GM18909 (cell line): ENCODE measurements around the gene TNPO3.
"Not testable (repeated sequence)": the region's sequence is repeated elsewhere in the genome, so short reads cannot be mapped to it uniquely, and the experiment has no call there.

Source experiments
- ATAC-seq: cut with Tn5 transposase; IDR thresholded peaks from one replicate; pipeline ENCODE4 v1.9.1; 2021; ENCODE audit warnings: mild to moderate bottlenecking; ENCODE audit not compliant: unreplicated experiment, poor library complexity

The TNPO3 gene

DNA sequence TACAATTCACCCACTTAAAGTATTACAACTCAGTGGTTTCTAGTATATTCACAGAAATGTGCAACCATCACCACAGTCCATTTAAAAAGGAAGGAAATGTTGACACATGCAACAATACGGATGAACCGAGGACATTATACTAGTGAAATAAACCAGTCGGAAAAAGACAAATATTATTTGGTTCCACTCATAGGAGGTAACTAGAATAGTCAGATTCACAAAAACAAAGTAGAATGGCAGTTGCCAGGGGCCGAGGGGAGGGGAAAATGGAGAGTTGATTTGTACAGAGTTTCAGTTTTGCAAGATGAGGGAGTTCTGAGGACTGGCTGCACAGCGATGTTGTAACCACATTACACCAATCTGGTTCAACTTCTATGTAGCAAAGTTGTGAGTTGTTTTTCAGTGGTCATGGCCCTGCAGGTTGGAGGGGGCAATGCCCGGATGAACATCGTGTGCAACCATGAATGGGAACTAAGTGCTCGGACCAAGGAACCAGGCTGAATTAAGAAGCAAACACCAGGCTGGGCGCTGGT is 17.6 kb upstream of the TNPO3 start:
- ATAC-seq: no peak

GRCh38 chr7:129069021-129069420 is 14.1 kb upstream of the TNPO3 start:
- no peak for ATAC-seq

DNA sequence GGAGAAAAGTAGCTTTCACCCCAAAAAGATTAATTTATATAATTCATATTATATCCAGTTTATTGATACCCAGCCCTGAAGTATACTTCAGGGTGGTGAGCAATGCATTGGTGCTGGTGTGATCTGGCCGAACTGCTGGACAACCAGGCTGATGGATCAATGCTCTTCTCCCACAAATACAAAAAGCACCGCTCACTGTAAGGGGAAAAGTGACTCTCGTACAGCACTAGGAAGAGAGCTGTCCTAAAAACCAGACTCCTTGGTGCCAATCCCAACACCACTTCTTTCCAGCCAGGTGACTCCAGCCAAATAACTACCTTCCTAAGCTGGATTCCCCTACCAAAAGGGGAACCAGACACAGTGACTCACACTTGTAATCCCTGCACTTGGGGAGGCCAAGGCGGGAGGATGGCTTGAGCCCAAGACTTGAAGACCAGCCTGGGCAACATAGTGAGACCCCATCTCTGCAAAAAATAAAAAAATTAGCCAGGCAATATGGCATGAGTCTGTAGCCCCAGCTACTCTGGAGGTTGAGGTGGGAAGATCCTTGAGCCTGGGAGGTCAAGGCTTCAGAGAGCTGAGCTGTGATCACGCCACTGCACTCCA is 13.1 kb upstream of the TNPO3 start:
- no peak for ATAC-seq

- not testable (repeated sequence) for ATAC-seq
Observed at GRCh38 chr7:129067132-129067561, 12.2 kb upstream of the TNPO3 start.

- ATAC-seq: no peak
Observed at GRCh38 chr7:129066290-129067131, 11.6 kb upstream of the TNPO3 start.

DNA sequence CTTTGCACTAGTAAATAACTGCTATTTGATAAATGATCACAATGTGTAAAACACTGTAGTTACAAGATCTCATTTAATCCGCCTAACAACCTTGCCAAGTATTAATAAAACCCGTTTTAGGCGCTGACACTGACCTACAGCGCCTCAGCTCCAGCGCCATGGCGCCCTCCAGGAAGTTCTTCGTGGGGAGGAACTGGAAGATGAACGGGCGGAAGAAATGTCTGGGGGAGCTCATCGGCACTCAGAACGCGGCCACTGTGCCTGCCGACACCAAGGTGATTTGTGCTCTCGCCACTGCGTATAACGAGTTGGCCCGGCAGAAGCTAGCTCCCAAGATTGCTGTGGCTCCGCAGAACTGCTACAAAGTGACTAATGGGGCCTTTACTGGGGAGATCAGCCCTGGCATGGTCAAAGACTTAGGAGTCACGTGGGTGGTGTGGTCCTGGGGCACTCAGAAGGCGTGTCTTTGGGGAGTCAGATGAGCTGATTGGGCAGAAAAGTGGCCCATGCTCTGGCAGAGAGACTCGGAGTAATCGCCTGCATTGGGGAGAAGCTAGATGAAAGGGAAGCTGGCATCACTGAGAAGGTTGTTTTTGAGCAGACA is 1.1 kb upstream of the TNPO3 start:
- ATAC-seq: no peak

DNA sequence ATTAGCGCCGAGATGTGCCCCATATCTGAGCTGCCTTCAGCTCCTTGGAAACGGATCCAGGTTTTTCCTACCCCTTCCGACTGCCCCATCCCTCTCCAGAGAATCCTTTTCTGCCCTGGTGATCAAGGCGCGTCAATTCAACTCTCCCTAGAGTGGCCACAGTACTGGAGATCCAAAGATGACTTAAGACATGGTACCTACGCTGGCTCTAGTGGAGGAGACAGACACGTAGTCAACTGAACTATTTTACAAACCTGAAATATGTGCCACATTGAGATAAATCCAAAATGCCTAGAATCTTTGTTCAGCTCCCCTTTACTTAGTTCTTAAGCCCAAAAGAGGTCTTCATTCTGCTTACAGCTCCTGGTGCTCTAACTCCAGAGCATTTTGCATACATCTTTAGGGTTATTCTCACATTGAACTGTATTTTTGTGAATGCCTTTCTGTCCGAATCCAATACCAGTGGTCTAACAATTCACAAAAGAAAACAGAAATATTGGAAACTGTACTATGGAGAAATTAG is 444 bp upstream of the TNPO3 start:
- peak; percentile 27 for ATAC-seq

GRCh38 chr7:129053938-129054437 is 923 bp downstream of the TNPO3 start:
- ATAC-seq: no peak

- no peak for ATAC-seq
Observed at GRCh38 chr7:129052441-129052840, 2.5 kb downstream of the TNPO3 start.

GRCh38 chr7:129051459-129051858 is 3.5 kb downstream of the TNPO3 start:
- ATAC-seq: not testable (repeated sequence)

- no peak for ATAC-seq
Observed at GRCh38 chr7:129047761-129048160, 7.2 kb downstream of the TNPO3 start.

DNA sequence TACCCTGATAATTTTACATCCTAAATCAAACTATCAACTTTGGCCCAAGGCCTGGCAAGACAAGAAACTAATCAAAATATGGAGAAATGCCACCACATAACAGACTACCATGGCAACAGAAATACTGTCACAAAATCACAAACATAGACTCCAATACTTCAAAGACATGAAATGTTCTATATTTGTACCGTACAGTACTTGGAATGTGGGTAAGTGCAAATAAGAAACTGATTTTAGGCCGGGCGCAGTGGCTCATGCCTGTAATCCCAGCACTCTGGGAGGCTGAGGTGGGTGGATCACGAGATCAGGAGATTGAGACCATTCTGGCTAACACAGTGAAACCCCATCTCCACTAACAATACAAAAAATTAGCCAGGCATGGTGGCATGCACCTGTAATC is 9.2 kb downstream of the TNPO3 start:
- ATAC-seq: no peak

- ATAC-seq: no peak
Observed at GRCh38 chr7:129043012-129043411, 11.9 kb downstream of the TNPO3 start.

DNA sequence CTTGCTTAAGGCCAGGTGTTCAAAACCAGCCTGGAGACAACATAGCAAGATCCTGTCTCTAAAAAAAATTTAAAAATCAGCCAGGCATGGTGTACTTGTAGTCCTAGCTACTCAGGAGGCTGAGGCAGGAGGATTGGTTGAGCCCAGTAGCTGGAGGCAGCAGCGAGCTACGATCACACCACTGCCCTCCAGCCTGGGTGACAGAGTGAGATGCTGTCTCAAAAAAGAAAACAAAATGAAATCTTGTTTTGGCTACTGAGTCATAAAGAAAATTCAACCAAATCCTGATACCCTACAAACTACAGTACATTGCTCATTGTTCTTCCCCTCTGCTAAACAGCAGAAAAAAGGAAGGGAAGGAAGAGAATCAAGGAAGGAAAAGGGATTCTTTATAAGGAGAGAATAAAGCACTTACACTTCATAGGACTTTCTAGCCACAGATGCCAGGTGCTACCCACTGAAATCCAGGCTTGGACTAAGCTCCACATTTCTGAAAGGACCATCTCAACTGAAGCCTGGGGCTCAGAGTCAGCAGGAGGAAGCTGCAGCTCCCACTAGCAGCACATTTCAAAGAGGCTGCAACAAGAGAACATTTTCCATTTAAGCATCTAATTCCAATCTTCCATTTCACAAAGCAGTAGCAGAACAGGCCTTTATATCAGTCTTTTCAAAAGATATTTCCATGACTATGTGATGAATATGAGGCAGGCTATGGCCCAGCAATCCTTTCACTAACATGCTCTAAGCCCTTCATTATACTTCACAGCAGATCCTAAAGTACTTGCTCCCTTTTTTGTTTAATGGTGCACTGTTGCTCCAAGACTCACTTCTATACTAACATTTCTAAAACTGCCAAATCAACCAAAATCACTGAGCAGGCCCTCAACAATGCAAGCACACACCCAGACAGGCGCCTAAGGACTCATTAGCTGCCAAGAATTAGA is 13.5 kb downstream of the TNPO3 start:
- ATAC-seq: no peak

GRCh38 chr7:129038468-129038867 is 16.4 kb downstream of the TNPO3 start:
- ATAC-seq: not testable (repeated sequence)

DNA sequence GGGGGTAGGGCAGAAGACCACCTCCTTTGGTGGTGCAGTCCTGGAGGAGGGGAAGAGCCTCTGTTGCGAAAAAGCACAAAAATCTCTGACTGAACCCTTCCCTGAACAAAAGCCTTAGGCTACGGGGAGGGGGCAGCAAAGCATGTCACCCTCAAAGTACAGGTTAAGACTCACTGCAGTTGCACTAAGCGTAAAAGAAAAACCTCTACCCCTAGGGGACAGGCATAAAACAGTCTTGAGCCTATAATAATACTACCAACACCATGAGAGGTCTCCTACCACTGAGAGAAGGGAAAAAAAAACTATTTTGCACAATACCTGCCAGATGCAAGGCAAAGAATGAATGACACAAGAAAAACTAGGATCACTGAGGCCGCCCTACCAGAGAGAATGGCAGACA is 17.3 kb downstream of the TNPO3 start:
- ATAC-seq: no peak

GRCh38 chr7:129032017-129032416 is 22.9 kb downstream of the TNPO3 start:
- ATAC-seq: no peak

DNA sequence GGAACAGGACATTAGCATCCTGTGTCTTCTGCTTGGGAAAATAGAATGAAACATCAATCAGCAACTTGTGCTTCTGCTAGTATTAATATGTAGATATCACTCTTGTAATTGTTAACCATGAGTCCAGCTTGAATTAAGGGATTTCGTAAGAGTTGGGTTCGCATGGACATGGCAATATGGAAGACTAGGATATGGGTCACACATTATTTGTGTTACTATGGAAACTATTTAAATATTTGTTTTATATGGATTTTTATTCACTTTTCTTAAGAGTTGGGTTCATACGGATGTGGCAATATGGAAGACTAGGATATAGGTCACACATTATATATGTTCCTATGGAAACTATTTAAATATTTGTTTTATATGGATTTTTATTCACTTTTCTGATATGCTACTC is 24.5 kb downstream of the TNPO3 start:
- no peak for ATAC-seq

GRCh38 chr7:129024125-129024524 is 30.8 kb downstream of the TNPO3 start:
- no peak for ATAC-seq

DNA sequence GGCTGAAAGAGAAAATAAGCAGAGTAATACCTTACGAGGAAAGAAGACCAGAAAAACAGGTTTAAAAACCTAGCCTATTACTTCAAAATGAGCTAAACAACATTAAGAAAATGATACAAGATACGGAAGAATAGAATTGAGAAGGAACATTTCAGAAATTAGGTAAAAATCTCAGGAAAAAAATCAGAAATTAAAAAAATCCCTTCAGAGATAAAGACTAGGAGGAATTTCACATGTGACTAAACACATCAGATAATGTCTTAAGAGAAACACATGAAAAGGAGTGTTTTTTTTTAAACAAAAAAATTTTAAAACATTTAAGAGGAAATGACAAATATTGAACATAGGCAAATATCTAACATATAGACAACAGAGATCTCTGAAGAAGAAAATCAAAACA is 33.3 kb downstream of the TNPO3 start:
- no peak for ATAC-seq
